T-helper 9 cell (primary cell): ENCODE results near the gene HES3.

Experiments used
- DNase-seq: peaks from one replicate; pipeline ENCODE4 v3.0.0-alpha.2; 2020

The HES3 gene

DNA sequence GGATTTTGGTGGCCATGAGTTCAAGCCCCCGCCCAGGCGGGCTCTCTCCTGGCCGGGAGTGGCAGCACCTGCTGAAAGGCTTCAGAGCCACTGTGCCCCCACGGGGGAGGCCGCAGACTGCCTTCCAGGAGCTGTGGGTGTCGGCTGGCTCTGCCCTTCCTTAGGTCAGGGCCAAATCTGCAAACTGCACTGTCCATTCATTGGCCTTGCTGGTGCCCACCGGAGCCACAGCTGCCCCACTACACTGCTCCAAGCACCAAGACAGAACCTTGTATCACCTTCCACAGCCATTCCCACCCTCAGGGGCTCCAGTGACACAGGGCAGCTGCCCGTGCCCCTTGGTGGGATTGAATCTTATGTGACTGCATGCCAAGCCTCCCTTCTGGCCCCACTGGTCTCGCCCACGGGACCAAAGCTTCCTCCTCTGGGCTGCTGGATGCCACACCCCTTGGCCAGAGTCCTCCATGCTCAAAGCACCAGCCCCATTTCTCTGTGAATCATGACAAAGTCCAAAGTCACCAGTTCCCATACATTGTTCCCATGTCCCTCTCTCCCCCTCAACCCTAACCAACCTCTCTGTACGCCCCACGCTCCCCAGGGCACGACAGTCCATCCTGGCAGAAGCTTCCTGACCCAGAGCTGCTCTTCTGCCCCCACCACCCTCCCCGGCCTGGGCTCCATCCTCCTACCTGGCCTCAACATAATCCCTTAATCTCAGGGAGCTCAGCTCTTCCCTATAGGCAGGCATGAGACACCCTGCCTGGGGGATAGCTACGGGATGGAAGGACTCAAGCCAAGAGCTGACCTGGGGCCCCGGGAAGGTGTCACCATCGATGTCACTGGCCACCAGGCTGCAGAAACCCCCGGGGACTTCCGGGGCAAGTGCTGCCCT lies 37.8 kb downstream of the HES3 start:
- no peak for DNase-seq

DNA sequence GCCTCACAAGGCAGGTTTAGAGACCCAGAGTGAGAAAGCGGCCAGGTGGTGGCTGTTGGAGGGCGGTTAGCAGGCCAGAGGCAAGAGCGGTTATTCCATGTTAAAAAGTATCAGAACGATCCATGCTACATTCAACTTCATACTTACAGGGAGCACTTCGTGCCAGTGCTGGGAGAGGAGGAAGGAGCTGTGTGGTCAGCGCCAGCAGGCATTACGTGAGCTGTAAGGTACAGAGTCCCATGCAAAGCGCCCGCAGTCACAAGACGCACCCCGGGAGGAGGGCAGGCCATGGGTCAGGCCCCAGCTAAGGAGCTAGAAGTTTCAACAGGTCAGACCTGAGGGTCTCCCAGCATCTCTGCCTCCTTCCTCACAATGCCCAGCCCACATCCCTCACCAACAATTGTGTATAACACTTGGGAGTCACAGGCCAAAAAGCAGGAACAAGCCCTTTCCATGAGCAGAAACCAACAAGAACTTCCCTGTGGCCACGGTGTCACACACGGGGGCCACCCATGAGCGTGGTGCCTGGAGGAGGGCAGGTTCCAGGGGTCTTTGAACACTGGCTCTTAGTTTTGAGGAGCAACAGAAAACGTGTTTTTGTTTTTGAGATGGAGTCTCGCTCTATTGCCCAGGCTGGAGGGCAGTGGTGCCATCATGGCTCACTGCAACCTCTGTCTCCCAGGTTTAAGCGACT lies 38.7 kb downstream of the HES3 start:
- DNase-seq = no peak

- DNase-seq = no peak
Observed at GRCh38 chr1:6285336-6285735, 41.4 kb downstream of the HES3 start.

- no peak for DNase-seq
Observed at GRCh38 chr1:6286266-6286665, 42.3 kb downstream of the HES3 start.

GRCh38 chr1:6287029-6287428 lies 43.0 kb downstream of the HES3 start:
- no peak for DNase-seq

DNA sequence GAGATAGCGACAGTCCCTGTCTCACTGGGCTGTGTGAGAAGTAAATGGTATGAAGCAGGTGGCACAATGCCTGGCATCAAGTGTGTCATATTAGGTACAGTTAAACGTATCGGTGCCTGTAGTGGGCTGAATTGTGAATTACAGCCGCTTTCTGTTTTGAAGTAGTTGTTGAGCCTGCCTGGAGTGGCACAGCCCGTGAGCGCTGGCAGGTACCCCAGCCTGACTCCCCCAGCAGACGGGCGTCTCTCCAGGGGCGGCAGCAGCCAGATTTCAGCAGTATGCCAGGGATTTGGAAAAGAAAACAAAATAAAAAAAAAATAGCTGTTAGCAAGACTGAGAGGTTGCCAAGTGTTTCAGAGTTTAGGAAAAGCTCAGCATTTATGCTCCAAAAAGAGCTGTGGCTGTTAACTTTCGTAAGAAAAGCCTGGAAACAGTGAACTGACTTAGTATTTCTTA lies 43.5 kb downstream of the HES3 start:
- DNase-seq = no peak

GRCh38 chr1:6288026-6288425 lies 44.0 kb downstream of the HES3 start:
- DNase-seq = no peak

DNA sequence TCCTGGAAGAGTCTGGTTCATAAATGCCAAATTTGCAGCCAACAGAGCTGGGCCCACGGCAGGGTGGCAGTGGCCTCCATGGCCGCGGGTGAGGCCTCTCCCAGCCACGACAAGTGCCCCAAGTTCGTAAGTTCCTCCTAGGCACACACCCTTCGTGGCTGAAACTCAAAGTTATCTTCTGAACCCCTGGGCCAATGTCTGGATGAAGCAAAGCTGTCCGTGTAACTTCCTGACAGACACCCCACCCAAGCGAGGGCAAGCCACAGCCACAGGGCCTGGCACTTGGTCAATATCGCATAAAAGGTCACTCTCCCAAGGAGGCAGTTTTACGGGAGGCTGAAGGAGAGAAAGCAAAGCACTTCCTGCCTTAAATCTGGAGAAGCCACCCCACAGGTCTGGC lies 44.7 kb downstream of the HES3 start:
- no peak for DNase-seq

GRCh38 chr1:6292102-6292501 lies 48.1 kb downstream of the HES3 start:
- DNase-seq = no peak

GRCh38 chr1:6294080-6294889 lies 50.3 kb downstream of the HES3 start:
- DNase-seq = no peak

- no peak for DNase-seq
Observed at GRCh38 chr1:6294890-6295556, 51.0 kb downstream of the HES3 start.
